Measurements from ENCODE around the gene NFIX. TPM values are rescaled to one million over a fixed set of nuclear protein-coding genes. Genes with fewer than 3 reads are reported as not detected.
A peak's percentile ranks its signal among the peaks of the same experiment; 100 is the strongest.

Gene NFIX
- total and polyA plus RNA-seq, 9 of the 15 experiments (the other 6 are each of a cell fraction or from before 2014, with no cell fraction given) = 0.28 to 26.8 (median 5.4) TPM

GRCh38 chr19:13102416-13102665 is 107.1 kb downstream of the NFIX start:
- 0% methylated on average over 7 of the region's 7 CpGs for WGBS (ENCODE audit: insufficient coverage, low coverage, missing lambda C conversion rate)
- H2AFZ ChIP-seq (ENCODE audit: low read depth, low read length) = no peak overlapping the region; the same call in 1 of the 2 replicates
- TF ChIP-seq CBX1 (IDR thresholded peaks at IDR 0.05; ENCODE audit: low read depth) = 0 out of 2 replicates have a peak, but pooled peaks have one; percentile 76
- no peak for TF ChIP-seq MTF1 (CRISPR knock-in tag; IDR thresholded peaks at IDR 0.05; ENCODE audit: borderline replicate concordance)
- no peak for TF ChIP-seq IRF1 (CRISPR knock-in tag; IDR thresholded peaks at IDR 0.05; ENCODE audit: borderline replicate concordance)
- TF ChIP-seq EP400 (IDR thresholded peaks at IDR 0.05) = no peak
- peak; percentile 81 for TF ChIP-seq POLR2B (IDR thresholded peaks at IDR 0.05; ENCODE audit: low read depth, partially characterized antibody)
- TF ChIP-seq FOS (IDR thresholded peaks at IDR 0.05; ENCODE audit: extremely low read depth, insufficient read length) = no peak
- TF ChIP-seq STAT6 (CRISPR knock-in tag; IDR thresholded peaks at IDR 0.05) = no peak
- no peak for TF ChIP-seq ZNF445 (CRISPR knock-in tag; IDR thresholded peaks at IDR 0.05; ENCODE audit: low read depth)
- TF ChIP-seq ARHGAP35 (IDR thresholded peaks at IDR 0.05; ENCODE audit: partially characterized antibody) = peak; percentile 21
- peak; percentile 29 for TF ChIP-seq BRD9 (IDR thresholded peaks at IDR 0.05; ENCODE audit: low read depth, partially characterized antibody)
- no peak for TF ChIP-seq ZNF444 (CRISPR knock-in tag; IDR thresholded peaks at IDR 0.05)
- TF ChIP-seq YBX1 (IDR thresholded peaks at IDR 0.05) = no peak
- TF ChIP-seq HCFC1 (IDR thresholded peaks at IDR 0.05; ENCODE audit: low read depth, low read length) = peak; percentile 33; the same call in 1 of the 2 replicates
- TF ChIP-seq FOXK2 (conservative IDR thresholded peaks at IDR 0.05 in 1 of 2, IDR thresholded peaks at IDR 0.05 in 1 of 2; ENCODE audit: low read depth in 2 of 2) = no peak
- TF ChIP-seq CREB3L1 (IDR thresholded peaks at IDR 0.05; ENCODE audit: borderline replicate concordance, low read depth) = peak; percentile 43; the same call in 1 of the 2 replicates
- no peak for TF ChIP-seq ATF4 (CRISPR knock-in tag; IDR thresholded peaks at IDR 0.05)

More at GRCh38 chr19:13102416-13102665, 107.1 kb downstream of the NFIX start:
- Histone ChIP-seq H3K4me1 (replicated peaks in 1 of 2; ENCODE audit: control insufficient read depth in 2 of 2, insufficient read depth in 2 of 2, low read length in 2 of 2) (peaks cover 19 to 64% of the 10 kb centered on the region in 2 experiments), H3K79me2 (ENCODE audit: control insufficient read depth, insufficient read depth, low read length) (peaks cover 54% of the 10 kb centered on the region), H3K4me3 (peak overlapping the region; percentile 98), H3K9me3 (replicated peaks; ENCODE audit: control insufficient read depth, insufficient read depth, low read depth, low read length) (no peaks in the 10 kb centered on the region), H3K9me1 (ENCODE audit: control insufficient read depth, insufficient read depth, low read length) (no peaks in the 10 kb centered on the region), H4K20me1 (replicated peaks; ENCODE audit: control insufficient read depth, insufficient read depth, low read length) (no peaks in the 10 kb centered on the region), H3K27me3 (ENCODE audit: control insufficient read depth in 2 of 2, insufficient read depth in 2 of 2, low read length in 2 of 2) (no peaks in the 10 kb centered on the region), H3K4me2 (ENCODE audit: insufficient read depth, low read length) (peak overlapping the region; percentile 99), H3K27ac (ENCODE audit: extremely low read depth, low read depth, low read length) (peak overlapping the region; percentile 98), H3K9ac (ENCODE audit: insufficient read depth in 1 of 2, low read depth in 2 of 2, low read length in 2 of 2) (peak overlapping the region; percentile 95 to 99), H3K36me3 (ENCODE audit: control insufficient read depth, insufficient read depth, low read length) (peaks cover 49% of the 10 kb centered on the region)
- ChIA-PET CTCF (ENCODE audit: low intra/inter-chr PET ratio) (interaction anchor here (0.6 kb wide), 1 partner anchor 9 kb away, joined by 5 read pairs; no protein-coding TSS in a partner anchor), POLR2A (interaction anchor here (1.2 to 3.1 kb wide), 3 partner anchors 50 to 68 kb away, joined by 3 to 16 read pairs (median 16); no protein-coding TSS in a partner anchor)
- FAIRE-seq (no peak), DNase-seq (ENCODE audit: extremely low read depth in 1 of 4, low spot score in 3 of 4) (no peak), ATAC-seq (no peak)
- no TSS peak for BruUV-seq (replicated peaks)
- in situ Hi-C loops (cut with MboI) = no loop called here
- intact Hi-C loops (cut with micrococcal nuclease) = loop anchor here (2.0 to 10.0 kb wide), 3 partner anchors 14 to 132 kb away; partner anchors contain the start of genes IER2, STX10 and TRMT1
